Measurements from ENCODE around the gene ZNF490. TPM values are rescaled to one million over a fixed set of nuclear protein-coding genes. Genes with fewer than 3 reads are reported as not detected.
A peak's percentile ranks its signal among the peaks of the same experiment; 100 is the strongest.
"Not testable (repeated sequence)": the region's sequence is repeated elsewhere in the genome, so short reads cannot be mapped to it uniquely, and the experiment has no call there.

ZNF490 gene
- total RNA-seq, 1 donor from 2014 or later = 6.1 TPM

GRCh38 chr19:12621253-12622024 lies 10.8 kb upstream of the ZNF490 start:
- DNase-seq = not testable (repeated sequence)

- DNase-seq = no peak
Measured at GRCh38 chr19:12617646-12618045, 7.0 kb upstream of the ZNF490 start.

- peak; percentile 94 for DNase-seq
Measured at GRCh38 chr19:12611361-12611699, 717 bp upstream of the ZNF490 start.

- DNase-seq = no peak
Measured at GRCh38 chr19:12607631-12608030, 3.0 kb downstream of the ZNF490 start.

GRCh38 chr19:12606796-12607195 lies 3.8 kb downstream of the ZNF490 start:
- no peak for DNase-seq

GRCh38 chr19:12603714-12604113 lies 6.9 kb downstream of the ZNF490 start:
- no peak for DNase-seq

- DNase-seq = no peak
Measured at GRCh38 chr19:12597594-12597993, 13.0 kb downstream of the ZNF490 start.

- no peak for DNase-seq
Measured at GRCh38 chr19:12596927-12597548, 13.6 kb downstream of the ZNF490 start.

GRCh38 chr19:12596485-12596884 lies 14.1 kb downstream of the ZNF490 start:
- DNase-seq = no peak

- DNase-seq = no peak
Measured at GRCh38 chr19:12581100-12581499, 29.5 kb downstream of the ZNF490 start.

GRCh38 chr19:12580180-12580694 lies 30.4 kb downstream of the ZNF490 start:
- DNase-seq = no peak

GRCh38 chr19:12578641-12579040 lies 32.0 kb downstream of the ZNF490 start:
- DNase-seq = no peak

GRCh38 chr19:12574036-12574435 lies 36.6 kb downstream of the ZNF490 start:
- no peak for DNase-seq

- DNase-seq = no peak
Measured at GRCh38 chr19:12567951-12568350, 42.7 kb downstream of the ZNF490 start.

- DNase-seq = not testable (repeated sequence)
Measured at GRCh38 chr19:12566380-12566779, 44.2 kb downstream of the ZNF490 start.

GRCh38 chr19:12564016-12564664 lies 46.5 kb downstream of the ZNF490 start:
- peak; percentile 94 for DNase-seq

GRCh38 chr19:12555456-12555930 lies 55.1 kb downstream of the ZNF490 start:
- DNase-seq = no peak

- peak; percentile 99 for DNase-seq
Measured at GRCh38 chr19:12551060-12551832, 59.4 kb downstream of the ZNF490 start, which contains the start of gene ZNF564. ZNF564 (minus strand) TSS chr19:12551482; CDS start chr19:12551332, 150 bp downstream.

GRCh38 chr19:12546903-12547302 lies 63.7 kb downstream of the ZNF490 start:
- no peak for DNase-seq

GRCh38 chr19:12546068-12546467 lies 64.5 kb downstream of the ZNF490 start:
- no peak for DNase-seq

- no peak for DNase-seq
Measured at GRCh38 chr19:12545267-12545666, 65.3 kb downstream of the ZNF490 start.

- no peak for DNase-seq
Measured at GRCh38 chr19:12544401-12544876, 66.2 kb downstream of the ZNF490 start.

Data from tongue (tissue), 2 donors.